ENCODE data around the gene ZFPM1. TPM values are rescaled to one million over a fixed set of nuclear protein-coding genes. Genes with fewer than 3 reads are reported as not detected.

The ZFPM1 gene
- total RNA-seq, 1 experiment from 2014 or later, result 24.1 TPM

DNA sequence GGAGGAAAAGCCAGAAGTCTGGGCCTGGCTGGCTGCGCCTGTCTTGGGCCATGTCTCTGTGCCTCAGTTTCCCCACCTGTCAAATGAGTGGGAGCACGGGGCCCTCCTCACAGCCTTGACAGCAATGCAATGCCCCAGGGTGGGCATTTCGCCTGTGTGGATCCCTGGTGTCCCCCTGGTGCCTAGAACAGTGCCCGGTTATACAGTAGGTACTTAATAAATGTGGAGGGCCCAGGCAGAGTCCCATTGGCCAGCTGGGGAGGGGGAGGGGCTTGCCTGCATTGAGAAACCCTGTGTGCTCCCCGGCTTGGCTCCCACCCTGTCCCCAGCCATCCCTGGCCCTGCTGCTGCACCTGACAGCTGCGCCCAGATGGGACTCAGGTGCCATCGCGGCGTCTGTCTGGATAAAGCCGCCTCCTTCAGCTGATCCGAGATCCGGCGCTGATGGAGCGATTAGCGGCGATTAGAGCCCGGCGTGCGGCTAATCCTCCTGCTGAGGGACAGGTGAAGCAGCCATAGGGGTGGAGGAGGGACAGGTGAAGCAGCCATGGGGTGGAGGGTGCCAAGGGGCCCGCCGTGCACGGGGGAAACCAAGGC is 12.4 kb downstream of the ZFPM1 start:
- Histone ChIP-seq H3K36me3 (ENCODE audit: control insufficient read depth, insufficient read depth, low read length) (no peaks in the 10 kb centered on the region; the same call in 1 of the 2 replicates), H3K4me1 (peaks cover 41% of the 10 kb centered on the region), H3K9me3 (no peaks in the 10 kb centered on the region), H3K4me3 (ENCODE audit: low read depth, low read length) (no peak overlapping the region), H3K27me3 (replicated peaks; ENCODE audit: control insufficient read depth, insufficient read depth, low read length) (no peaks in the 10 kb centered on the region)
- Mint-ChIP-seq H3K4me1 (ENCODE audit: low read depth, unreplicated experiment) (no peaks in the 10 kb centered on the region), H3K27ac (ENCODE audit: unreplicated experiment) (no peak overlapping the region), H3K36me3 (ENCODE audit: insufficient read depth, unreplicated experiment) (peaks cover 4% of the 10 kb centered on the region), H3K9me3 (ENCODE audit: unreplicated experiment) (no peaks in the 10 kb centered on the region), H3K27me3 (ENCODE audit: insufficient read depth, unreplicated experiment) (no peaks in the 10 kb centered on the region), H3K4me3 (ENCODE audit: unreplicated experiment) (no peak overlapping the region)
- no peak for DNase-seq
- POLR2A ChIA-PET, result no interaction called here
- intact Hi-C loops (cut with micrococcal nuclease; ENCODE audit: unreplicated experiment), result no loop called here
- no TSS peak for BruUV-seq (replicated peaks)
- TF ChIP-seq, protein P1, sequence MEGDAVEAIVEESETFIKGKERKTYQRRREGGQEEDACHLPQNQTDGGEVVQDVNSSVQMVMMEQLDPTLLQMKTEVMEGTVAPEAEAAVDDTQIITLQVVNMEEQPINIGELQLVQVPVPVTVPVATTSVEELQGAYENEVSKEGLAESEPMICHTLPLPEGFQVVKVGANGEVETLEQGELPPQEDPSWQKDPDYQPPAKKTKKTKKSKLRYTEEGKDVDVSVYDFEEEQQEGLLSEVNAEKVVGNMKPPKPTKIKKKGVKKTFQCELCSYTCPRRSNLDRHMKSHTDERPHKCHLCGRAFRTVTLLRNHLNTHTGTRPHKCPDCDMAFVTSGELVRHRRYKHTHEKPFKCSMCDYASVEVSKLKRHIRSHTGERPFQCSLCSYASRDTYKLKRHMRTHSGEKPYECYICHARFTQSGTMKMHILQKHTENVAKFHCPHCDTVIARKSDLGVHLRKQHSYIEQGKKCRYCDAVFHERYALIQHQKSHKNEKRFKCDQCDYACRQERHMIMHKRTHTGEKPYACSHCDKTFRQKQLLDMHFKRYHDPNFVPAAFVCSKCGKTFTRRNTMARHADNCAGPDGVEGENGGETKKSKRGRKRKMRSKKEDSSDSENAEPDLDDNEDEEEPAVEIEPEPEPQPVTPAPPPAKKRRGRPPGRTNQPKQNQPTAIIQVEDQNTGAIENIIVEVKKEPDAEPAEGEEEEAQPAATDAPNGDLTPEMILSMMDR (IDR thresholded peaks at IDR 0.05; ENCODE audit: insufficient read depth in 1 of 2, low read depth in 1 of 2, low read length in 1 of 2, severe bottlenecking in 1 of 2, unreplicated experiment in 1 of 2), result no peak
- CTCF ChIA-PET, result no interaction called here

DNA sequence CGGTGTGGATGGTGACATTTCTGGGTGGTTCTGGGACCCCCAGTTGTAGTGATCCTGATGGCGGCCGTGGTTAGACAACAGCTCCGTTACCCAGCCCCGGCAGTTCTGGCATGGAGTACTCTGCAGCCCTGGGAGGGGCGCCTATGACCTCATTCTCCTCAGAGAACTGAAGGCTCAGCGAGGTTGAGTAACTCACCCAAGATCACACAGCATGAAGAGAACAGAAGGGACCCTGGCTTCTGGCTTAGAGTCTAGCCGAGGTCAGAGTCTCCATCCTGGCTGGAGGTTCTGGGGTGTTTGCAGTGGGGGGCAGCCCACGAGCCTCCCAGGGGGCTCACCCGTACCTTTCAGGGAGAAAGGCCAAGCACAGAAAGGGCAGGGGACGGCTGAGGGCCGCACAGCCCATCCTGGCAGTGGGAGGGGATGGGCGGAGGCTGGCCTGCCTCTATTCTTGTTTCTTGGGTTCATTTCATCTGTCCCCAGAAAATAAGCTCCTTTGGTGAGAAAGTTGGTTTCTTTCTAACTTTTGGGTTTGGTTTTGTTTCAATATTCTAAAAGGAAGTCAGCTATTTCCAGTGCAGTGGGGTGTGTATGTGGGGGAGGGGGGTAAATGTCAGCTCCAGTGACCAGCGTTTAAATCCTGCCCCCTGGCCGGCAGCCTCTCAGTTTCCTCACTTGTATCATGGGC is 13.2 kb downstream of the ZFPM1 start:
- no peaks in the 10 kb centered on the region for H3K9me3 Mint-ChIP-seq (ENCODE audit: unreplicated experiment)
- H3K9me3 ChIP-seq, result no peaks in the 10 kb centered on the region
- peaks cover 37% of the 10 kb centered on the region for H3K4me1 ChIP-seq
- no peak overlapping the region for H3K4me3 ChIP-seq (ENCODE audit: low read depth, low read length)
- TF ChIP-seq, protein P1 (IDR thresholded peaks at IDR 0.05; ENCODE audit: insufficient read depth in 1 of 2, low read depth in 1 of 2, low read length in 1 of 2, severe bottlenecking in 1 of 2, unreplicated experiment in 1 of 2), result no peak
- ChIA-PET CTCF (no interaction called here), POLR2A (no interaction called here)
- H3K36me3 ChIP-seq (ENCODE audit: control insufficient read depth, insufficient read depth, low read length), result no peaks in the 10 kb centered on the region; the same call in none of the 2 replicates
- intact Hi-C loops (cut with micrococcal nuclease; ENCODE audit: unreplicated experiment), result no loop called here
- no peak for DNase-seq
- H3K27ac Mint-ChIP-seq (ENCODE audit: unreplicated experiment), result no peak overlapping the region
- peaks cover 8% of the 10 kb centered on the region for H3K36me3 Mint-ChIP-seq (ENCODE audit: insufficient read depth, unreplicated experiment)
- no peaks in the 10 kb centered on the region for H3K4me1 Mint-ChIP-seq (ENCODE audit: low read depth, unreplicated experiment)
- H3K27me3 ChIP-seq (replicated peaks; ENCODE audit: control insufficient read depth, insufficient read depth, low read length), result no peaks in the 10 kb centered on the region
- no peak overlapping the region for H3K4me3 Mint-ChIP-seq (ENCODE audit: unreplicated experiment)
- BruUV-seq (replicated peaks), result no TSS peak
- no peaks in the 10 kb centered on the region for H3K27me3 Mint-ChIP-seq (ENCODE audit: insufficient read depth, unreplicated experiment)

DNA sequence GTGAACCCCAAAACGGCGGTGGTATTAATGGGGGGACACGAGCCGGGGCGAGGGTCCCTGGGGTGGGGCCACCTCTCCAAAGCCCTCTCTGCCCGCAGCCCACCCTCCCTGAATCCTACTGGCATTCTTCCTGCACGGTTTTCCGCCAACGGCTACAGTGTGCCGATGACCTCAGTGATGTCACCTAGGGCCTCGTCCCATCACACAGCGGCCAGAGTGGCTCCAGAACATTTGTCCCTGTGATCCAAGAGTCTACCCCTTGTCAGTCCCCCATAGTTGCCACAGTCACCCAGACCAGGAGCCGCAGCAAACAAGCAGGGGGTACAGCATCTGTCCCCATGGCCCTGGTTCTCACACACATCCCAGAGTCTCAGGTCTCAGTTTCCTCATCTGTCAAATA is 13.9 kb downstream of the ZFPM1 start:
- intact Hi-C loops (cut with micrococcal nuclease; ENCODE audit: unreplicated experiment), result no loop called here
- Mint-ChIP-seq H3K4me3 (ENCODE audit: unreplicated experiment) (no peak overlapping the region), H3K4me1 (ENCODE audit: low read depth, unreplicated experiment) (no peaks in the 10 kb centered on the region), H3K9me3 (ENCODE audit: unreplicated experiment) (no peaks in the 10 kb centered on the region), H3K36me3 (ENCODE audit: insufficient read depth, unreplicated experiment) (peaks cover 5% of the 10 kb centered on the region), H3K27ac (ENCODE audit: unreplicated experiment) (no peak overlapping the region), H3K27me3 (ENCODE audit: insufficient read depth, unreplicated experiment) (no peaks in the 10 kb centered on the region)
- peaks cover 31% of the 10 kb centered on the region for H3K4me1 ChIP-seq
- H3K4me3 ChIP-seq (ENCODE audit: low read depth, low read length), result no peak overlapping the region
- BruUV-seq (replicated peaks), result no TSS peak
- no peaks in the 10 kb centered on the region for H3K27me3 ChIP-seq (replicated peaks; ENCODE audit: control insufficient read depth, insufficient read depth, low read length)
- no peak for DNase-seq
- ChIA-PET CTCF (no interaction called here), POLR2A (no interaction called here)
- no peaks in the 10 kb centered on the region; the same call in none of the 2 replicates for H3K36me3 ChIP-seq (ENCODE audit: control insufficient read depth, insufficient read depth, low read length)
- TF ChIP-seq, protein P1 (IDR thresholded peaks at IDR 0.05; ENCODE audit: insufficient read depth in 1 of 2, low read depth in 1 of 2, low read length in 1 of 2, severe bottlenecking in 1 of 2, unreplicated experiment in 1 of 2), result no peak
- no peaks in the 10 kb centered on the region for H3K9me3 ChIP-seq

Measured in Caco-2 (cell line).